Vagina (tissue), 2 donors: ENCODE data around the gene PANK4. TPM values are rescaled to one million over a fixed set of nuclear protein-coding genes. Genes with fewer than 3 reads are reported as not detected.

Experiments used
- DNase-seq, 2 donors: peaks; one replicate each; pipeline ENCODE4 v3.0.0-alpha.2; 2017; ENCODE audit errors: extremely low spot score in 2 of 2
- H3K27ac ChIP-seq: fragments of 200-600 bp; sonication (generic); one replicate; pipeline ENCODE4 v1.5.1; 2019
- H3K27me3 ChIP-seq: fragments of 200-600 bp; sonication (generic); one replicate; pipeline ENCODE4 v1.5.1; 2019
- H3K36me3 ChIP-seq, 2 donors: fragments of 200-600 bp; sonication (generic); one replicate each; pipeline ENCODE4 v1.5.1; 2017 to 2019
- H3K4me1 ChIP-seq: fragments of 200-600 bp; sonication (generic); one replicate; pipeline ENCODE4 v1.5.1; 2019
- H3K4me3 ChIP-seq, 2 donors: fragments of 200-600 bp; sonication (generic); 1 replicate in 1 of 2; 2 replicates in 1 of 2; pipeline ENCODE4 v1.5.1; 2016 to 2019
- H3K9me3 ChIP-seq: fragments of 200-600 bp; sonication (generic); one replicate; pipeline ENCODE4 v1.5.1; 2019
- CTCF ChIP-seq, 3 experiments: fragments of 450-650 bp in 2 of 3; fragments of 200-600 bp in 1 of 3; sonication (generic) in 1 of 3; IDR thresholded peaks; one replicate each; pipeline ENCODE4 v1.5.1; 2017 to 2019; ENCODE audit warnings: antibody characterized with exemption in 3 of 3, mild to moderate bottlenecking in 2 of 3, moderate library complexity in 2 of 3
- POLR2A ChIP-seq, 2 donors: fragments of 450-650 bp; IDR thresholded peaks; one replicate each; pipeline ENCODE4 v1.6.1; 2017; ENCODE audit warnings: antibody characterized with exemption in 2 of 2, mild to moderate bottlenecking in 2 of 2, moderate library complexity in 2 of 2
- POLR2AphosphoS5 ChIP-seq, 2 donors: sonication (generic); formaldehyde crosslinking; IDR thresholded peaks; one replicate each; pipeline ENCODE4 v1.9.0; 2017; ENCODE audit warnings: antibody characterized with exemption in 2 of 2, mild to moderate bottlenecking in 2 of 2, low read depth in 1 of 2; ENCODE audit not compliant: insufficient read depth in 1 of 2
- intact Hi-C: fragments of 100-400 bp; cut with DNase I; formaldehyde crosslinking; loops from one replicate; pipeline ENCODE4 v1.15.1; 2023
- total RNA-seq: library from RNA; depleted of rRNA; stranded (reverse); fragments of >200 nt; gene quantifications from one replicate; pipeline ENCODE4 v1.2.3, GENCODE V29; 2016

PANK4 gene
- total RNA-seq, 1 donor from 2014 or later, result 39.5 TPM

GRCh38 chr1:2528016-2528415 is 1.6 kb upstream of the PANK4 start:
- H3K4me3 ChIP-seq, result no peak overlapping the region
- no peaks in the 10 kb centered on the region for H3K27me3 ChIP-seq
- intact Hi-C loops, result loop anchor here (5.0 kb wide), 1 partner anchor 116 kb away; the partner anchor contains the start of gene PEX10
- no peaks in the 10 kb centered on the region for H3K9me3 ChIP-seq
- no peaks in the 10 kb centered on the region for H3K36me3 ChIP-seq
- TF ChIP-seq CTCF (IDR thresholded peaks at IDR 0.05) (no peak), POLR2AphosphoS5 (IDR thresholded peaks at IDR 0.05; ENCODE audit: insufficient read depth in 1 of 2, low read depth in 1 of 2) (no peak), POLR2A (IDR thresholded peaks at IDR 0.05) (no peak)
- peaks cover 78% of the 10 kb centered on the region for H3K4me1 ChIP-seq
- H3K27ac ChIP-seq, result peak overlapping the region; percentile 27
- DNase-seq, result no peak

- DNase-seq, result no peak
- intact Hi-C loops, result loop anchor here (5.0 kb wide), 1 partner anchor 115 kb away; the partner anchor contains the start of gene PEX10
- H3K4me1 ChIP-seq, result peaks cover 74% of the 10 kb centered on the region
- no peaks in the 10 kb centered on the region for H3K9me3 ChIP-seq
- TF ChIP-seq POLR2AphosphoS5 (IDR thresholded peaks at IDR 0.05; ENCODE audit: insufficient read depth in 1 of 2, low read depth in 1 of 2) (no peak), POLR2A (IDR thresholded peaks at IDR 0.05) (no peak), CTCF (IDR thresholded peaks at IDR 0.05) (no peak)
- H3K27me3 ChIP-seq, result no peaks in the 10 kb centered on the region
- H3K27ac ChIP-seq, result no peak overlapping the region
- no peaks in the 10 kb centered on the region for H3K36me3 ChIP-seq
- H3K4me3 ChIP-seq, result no peak overlapping the region
Measured at GRCh38 chr1:2527556-2527860, 1.1 kb upstream of the PANK4 start.

GRCh38 chr1:2526824-2527555 is 594 bp upstream of the PANK4 start:
- H3K4me3 ChIP-seq, result peak overlapping the region; percentile 81 to 87
- intact Hi-C loops, result loop anchor here (5.0 kb wide), 1 partner anchor 115 kb away; the partner anchor contains the start of gene PEX10

GRCh38 chr1:2525572-2525919 is 850 bp downstream of the PANK4 start:
- Histone ChIP-seq H3K4me1 (peaks cover 60% of the 10 kb centered on the region), H3K27ac (peak overlapping the region; percentile 81), H3K36me3 (peaks cover 0 to 13% of the 10 kb centered on the region in 2 donors), H3K4me3 (peak overlapping the region; percentile 81 to 87), H3K27me3 (no peaks in the 10 kb centered on the region), H3K9me3 (no peaks in the 10 kb centered on the region)
- no peak for DNase-seq
- intact Hi-C loops, result loop anchor here (5.0 kb wide), 1 partner anchor 113 kb away; the partner anchor contains the start of gene PEX10
- TF ChIP-seq POLR2AphosphoS5 (IDR thresholded peaks at IDR 0.05; ENCODE audit: insufficient read depth in 1 of 2, low read depth in 1 of 2), result no peak
- no peak for TF ChIP-seq POLR2A (IDR thresholded peaks at IDR 0.05)
- TF ChIP-seq CTCF (IDR thresholded peaks at IDR 0.05), result no peak

More at GRCh38 chr1:2526824-2527555, 594 bp upstream of the PANK4 start:
- Histone ChIP-seq H3K27ac (peak overlapping the region; percentile 77), H3K27me3 (no peaks in the 10 kb centered on the region), H3K4me1 (peaks cover 72% of the 10 kb centered on the region), H3K36me3 (no peaks in the 10 kb centered on the region), H3K9me3 (no peaks in the 10 kb centered on the region)
- TF ChIP-seq POLR2A (IDR thresholded peaks at IDR 0.05) (no peak), POLR2AphosphoS5 (IDR thresholded peaks at IDR 0.05; ENCODE audit: insufficient read depth in 1 of 2, low read depth in 1 of 2) (no peak), CTCF (IDR thresholded peaks at IDR 0.05) (no peak)
- DNase-seq, result no peak
